HG03520 (cell line): ENCODE results near the gene FRAS1.
"Not testable (repeated sequence)": the region's sequence is repeated elsewhere in the genome, so short reads cannot be mapped to it uniquely, and the experiment has no call there.

ENCODE experiments used
- ATAC-seq: cut with Tn5 transposase; IDR thresholded peaks from one replicate; pipeline ENCODE4 v1.9.1; 2021; ENCODE audit warnings: mild to moderate bottlenecking, moderate library complexity; ENCODE audit not compliant: unreplicated experiment

FRAS1 gene

GRCh38 chr4:78119698-78120097 is 62.6 kb downstream of the FRAS1 start:
- no peak for ATAC-seq

GRCh38 chr4:78120144-78120880 is 63.2 kb downstream of the FRAS1 start:
- no peak for ATAC-seq

- ATAC-seq, result no peak
Observed at GRCh38 chr4:78121338-78121904, 64.3 kb downstream of the FRAS1 start.

- not testable (repeated sequence) for ATAC-seq
Observed at GRCh38 chr4:78125834-78126331, 68.8 kb downstream of the FRAS1 start.

- no peak for ATAC-seq
Observed at GRCh38 chr4:78129383-78130108, 72.4 kb downstream of the FRAS1 start.

- no peak for ATAC-seq
Observed at GRCh38 chr4:78131403-78131802, 74.3 kb downstream of the FRAS1 start.

- ATAC-seq, result no peak
Observed at GRCh38 chr4:78136109-78137081, 79.3 kb downstream of the FRAS1 start.

- no peak for ATAC-seq
Observed at GRCh38 chr4:78137532-78137931, 80.4 kb downstream of the FRAS1 start.

- ATAC-seq, result no peak
Observed at GRCh38 chr4:78138252-78138651, 81.1 kb downstream of the FRAS1 start.

- ATAC-seq, result no peak
Observed at GRCh38 chr4:78143634-78144033, 86.5 kb downstream of the FRAS1 start.

GRCh38 chr4:78145008-78145407 is 87.9 kb downstream of the FRAS1 start:
- ATAC-seq, result no peak

GRCh38 chr4:78145622-78146021 is 88.5 kb downstream of the FRAS1 start:
- ATAC-seq, result no peak

- no peak for ATAC-seq
Observed at GRCh38 chr4:78149751-78150542, 92.8 kb downstream of the FRAS1 start.

- no peak for ATAC-seq
Observed at GRCh38 chr4:78150543-78150864, 93.4 kb downstream of the FRAS1 start.

GRCh38 chr4:78152795-78153194 is 95.7 kb downstream of the FRAS1 start:
- ATAC-seq, result no peak

GRCh38 chr4:78154972-78155590 is 98.0 kb downstream of the FRAS1 start:
- ATAC-seq, result no peak

GRCh38 chr4:78155616-78156105 is 98.5 kb downstream of the FRAS1 start:
- no peak for ATAC-seq

- no peak for ATAC-seq
Observed at GRCh38 chr4:78156520-78156919, 99.4 kb downstream of the FRAS1 start.

GRCh38 chr4:78162342-78162741 is 105.2 kb downstream of the FRAS1 start:
- ATAC-seq, result no peak
